ENCODE data around the gene SLC35B1.

SLC35B1 gene

GRCh38 chr17:49747632-49748031 lies 39.9 kb upstream of the SLC35B1 start:
- no peaks in the 10 kb centered on the region for H3K4me1 ChIP-seq (ENCODE audit: control insufficient read depth, insufficient read depth, low read length)
- H3K27me3 ChIP-seq (ENCODE audit: control insufficient read depth, insufficient read depth, low read length, poor library complexity, severe bottlenecking) = no peaks in the 10 kb centered on the region
- no peak overlapping the region for H3K4me3 ChIP-seq (ENCODE audit: insufficient read depth, low read depth, low read length)
- no peaks in the 10 kb centered on the region for H3K36me3 ChIP-seq (ENCODE audit: control insufficient read depth, insufficient read depth, low read length)
- H3K27ac ChIP-seq (ENCODE audit: insufficient read depth, low read depth, low read length, poor library complexity, severe bottlenecking) = no peak overlapping the region
- 89 to 91% methylated on average over 1 of the region's 1 CpG for WGBS, 2 experiments
- H3K9me3 ChIP-seq (ENCODE audit: control insufficient read depth, low read length) = no peaks in the 10 kb centered on the region

GRCh38 chr17:49746791-49747490 lies 39.2 kb upstream of the SLC35B1 start:
- Histone ChIP-seq H3K27ac (ENCODE audit: insufficient read depth, low read depth, low read length, poor library complexity, severe bottlenecking) (no peak overlapping the region), H3K36me3 (ENCODE audit: control insufficient read depth, insufficient read depth, low read length) (no peaks in the 10 kb centered on the region), H3K27me3 (ENCODE audit: control insufficient read depth, insufficient read depth, low read length, poor library complexity, severe bottlenecking) (no peaks in the 10 kb centered on the region), H3K9me3 (ENCODE audit: control insufficient read depth, low read length) (no peaks in the 10 kb centered on the region), H3K4me3 (ENCODE audit: insufficient read depth, low read depth, low read length) (no peak overlapping the region), H3K4me1 (ENCODE audit: control insufficient read depth, insufficient read depth, low read length) (no peaks in the 10 kb centered on the region)
- 92 to 94% methylated on average over 5 of the region's 5 CpGs for WGBS, 2 experiments

GRCh38 chr17:49745175-49746139 lies 37.7 kb upstream of the SLC35B1 start:
- Histone ChIP-seq H3K27me3 (ENCODE audit: control insufficient read depth, insufficient read depth, low read length, poor library complexity, severe bottlenecking) (no peaks in the 10 kb centered on the region), H3K9me3 (ENCODE audit: control insufficient read depth, low read length) (no peaks in the 10 kb centered on the region), H3K36me3 (ENCODE audit: control insufficient read depth, insufficient read depth, low read length) (no peaks in the 10 kb centered on the region), H3K4me3 (ENCODE audit: insufficient read depth, low read depth, low read length) (no peak overlapping the region), H3K27ac (ENCODE audit: insufficient read depth, low read depth, low read length, poor library complexity, severe bottlenecking) (no peak overlapping the region), H3K4me1 (ENCODE audit: control insufficient read depth, insufficient read depth, low read length) (no peaks in the 10 kb centered on the region)
- 89 to 94% methylated on average over 1 of the region's 1 CpG for WGBS, 2 experiments

GRCh38 chr17:49742166-49742638 lies 34.4 kb upstream of the SLC35B1 start:
- Histone ChIP-seq H3K27ac (ENCODE audit: insufficient read depth, low read depth, low read length, poor library complexity, severe bottlenecking) (no peak overlapping the region), H3K4me3 (ENCODE audit: insufficient read depth, low read depth, low read length) (no peak overlapping the region), H3K9me3 (ENCODE audit: control insufficient read depth, low read length) (no peaks in the 10 kb centered on the region), H3K27me3 (ENCODE audit: control insufficient read depth, insufficient read depth, low read length, poor library complexity, severe bottlenecking) (no peaks in the 10 kb centered on the region), H3K36me3 (ENCODE audit: control insufficient read depth, insufficient read depth, low read length) (no peaks in the 10 kb centered on the region), H3K4me1 (ENCODE audit: control insufficient read depth, insufficient read depth, low read length) (no peaks in the 10 kb centered on the region)
- WGBS, 2 experiments = 95 to 97% methylated on average over 1 of the region's 1 CpG

- Histone ChIP-seq H3K36me3 (ENCODE audit: control insufficient read depth, insufficient read depth, low read length) (no peaks in the 10 kb centered on the region), H3K4me1 (ENCODE audit: control insufficient read depth, insufficient read depth, low read length) (no peaks in the 10 kb centered on the region), H3K27me3 (ENCODE audit: control insufficient read depth, insufficient read depth, low read length, poor library complexity, severe bottlenecking) (no peaks in the 10 kb centered on the region), H3K27ac (ENCODE audit: insufficient read depth, low read depth, low read length, poor library complexity, severe bottlenecking) (no peak overlapping the region), H3K9me3 (ENCODE audit: control insufficient read depth, low read length) (no peaks in the 10 kb centered on the region), H3K4me3 (ENCODE audit: insufficient read depth, low read depth, low read length) (no peak overlapping the region)
- WGBS, 2 experiments = 94 to 97% methylated on average over 3 of the region's 3 CpGs
Measured at GRCh38 chr17:49741692-49742076, 33.9 kb upstream of the SLC35B1 start.

GRCh38 chr17:49741009-49741691 lies 33.4 kb upstream of the SLC35B1 start:
- no peak overlapping the region for H3K4me3 ChIP-seq (ENCODE audit: insufficient read depth, low read depth, low read length)
- no peaks in the 10 kb centered on the region for H3K27me3 ChIP-seq (ENCODE audit: control insufficient read depth, insufficient read depth, low read length, poor library complexity, severe bottlenecking)
- H3K4me1 ChIP-seq (ENCODE audit: control insufficient read depth, insufficient read depth, low read length) = no peaks in the 10 kb centered on the region
- H3K9me3 ChIP-seq (ENCODE audit: control insufficient read depth, low read length) = no peaks in the 10 kb centered on the region
- WGBS, 2 experiments = 96 to 98% methylated on average over 4 to 5 of the region's 5 CpGs
- no peaks in the 10 kb centered on the region for H3K36me3 ChIP-seq (ENCODE audit: control insufficient read depth, insufficient read depth, low read length)
- H3K27ac ChIP-seq (ENCODE audit: insufficient read depth, low read depth, low read length, poor library complexity, severe bottlenecking) = no peak overlapping the region

- Histone ChIP-seq H3K27me3 (ENCODE audit: control insufficient read depth, insufficient read depth, low read length, poor library complexity, severe bottlenecking) (no peaks in the 10 kb centered on the region), H3K4me3 (ENCODE audit: insufficient read depth, low read depth, low read length) (no peak overlapping the region), H3K9me3 (ENCODE audit: control insufficient read depth, low read length) (no peaks in the 10 kb centered on the region), H3K36me3 (ENCODE audit: control insufficient read depth, insufficient read depth, low read length) (no peaks in the 10 kb centered on the region), H3K27ac (ENCODE audit: insufficient read depth, low read depth, low read length, poor library complexity, severe bottlenecking) (no peak overlapping the region), H3K4me1 (ENCODE audit: control insufficient read depth, insufficient read depth, low read length) (no peaks in the 10 kb centered on the region)
- 93 to 94% methylated on average over 7 of the region's 7 CpGs for WGBS, 2 experiments
Measured at GRCh38 chr17:49739641-49740271, 32.0 kb upstream of the SLC35B1 start.

GRCh38 chr17:49738456-49739163 lies 30.8 kb upstream of the SLC35B1 start:
- Histone ChIP-seq H3K36me3 (ENCODE audit: control insufficient read depth, insufficient read depth, low read length) (no peaks in the 10 kb centered on the region), H3K27ac (ENCODE audit: insufficient read depth, low read depth, low read length, poor library complexity, severe bottlenecking) (no peak overlapping the region), H3K4me3 (ENCODE audit: insufficient read depth, low read depth, low read length) (no peak overlapping the region), H3K27me3 (ENCODE audit: control insufficient read depth, insufficient read depth, low read length, poor library complexity, severe bottlenecking) (no peaks in the 10 kb centered on the region), H3K9me3 (ENCODE audit: control insufficient read depth, low read length) (no peaks in the 10 kb centered on the region), H3K4me1 (ENCODE audit: control insufficient read depth, insufficient read depth, low read length) (no peaks in the 10 kb centered on the region)
- WGBS, 2 experiments = 94 to 95% methylated on average over 4 of the region's 5 CpGs

All from ectodermal cell (in vitro differentiated cells).